WTC11 (cell line): Measurements from ENCODE around the gene NENF.

Experiments used
- CREB1 ChIP-seq: sonication (generic); formaldehyde crosslinking; IDR thresholded peaks from 2 replicates; pipeline ENCODE4 v1.8.0; 2023; ENCODE audit warnings: mild to moderate bottlenecking, missing genetic modification reagents
- KAT7 ChIP-seq: sonication (generic); formaldehyde crosslinking; IDR thresholded peaks from 2 replicates; pipeline ENCODE4 v1.8.1; 2023; ENCODE audit warnings: missing genetic modification reagents, mild to moderate bottlenecking, borderline replicate concordance
- SP1 ChIP-seq: sonication (generic); formaldehyde crosslinking; conservative IDR thresholded peaks from 2 replicates; pipeline ENCODE4 v1.8.1; 2022; ENCODE audit warnings: missing genetic modification reagents
- ZNF416 ChIP-seq: fragments of 250-450 bp; sonication (Bioruptor Pico); IDR thresholded peaks from 2 replicates; pipeline ENCODE4 v1.9.0; 2021; ENCODE audit warnings: mild to moderate bottlenecking, inconsistent platforms
- TF ChIP-seq, protein P1 (sequence below): sonication (generic); formaldehyde crosslinking; IDR thresholded peaks from 2 replicates; pipeline ENCODE4 v1.8.0; 2022; ENCODE audit warnings: missing genetic modification reagents

DNA sequence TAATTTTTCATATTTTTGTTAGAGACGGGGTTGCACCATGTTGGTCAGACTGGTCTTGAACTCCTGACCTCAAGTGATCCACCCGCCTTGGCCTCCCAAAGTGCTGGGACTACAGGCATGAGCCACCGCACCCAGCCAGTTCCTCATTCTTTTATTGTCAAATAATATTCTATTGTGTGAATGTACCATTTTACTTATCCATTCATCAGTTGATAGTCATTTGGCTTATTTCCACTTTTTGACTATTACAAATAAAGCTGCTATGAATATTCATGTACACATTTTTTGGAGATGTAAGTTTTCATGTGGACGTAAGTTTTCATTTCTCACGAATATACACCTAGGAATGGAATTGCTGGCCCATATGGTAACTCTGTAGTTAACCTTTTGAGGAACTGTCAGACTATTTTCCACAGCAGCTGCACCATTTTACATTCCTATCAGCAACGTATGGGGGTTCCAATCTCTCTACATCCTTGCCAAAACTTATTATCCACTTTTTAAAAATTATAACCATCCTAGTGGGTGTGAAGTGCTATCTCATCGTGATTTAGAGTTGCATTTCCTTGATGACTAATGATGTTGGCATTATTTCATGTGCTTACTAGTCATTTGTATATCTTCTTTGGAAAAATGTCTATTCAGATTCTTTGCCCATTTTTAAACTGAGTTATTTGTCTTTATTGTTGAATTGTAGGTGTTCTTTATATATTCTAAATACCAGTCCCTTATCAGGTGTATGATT lies 30.7 kb upstream of the NENF start:
- TF ChIP-seq, protein P1, sequence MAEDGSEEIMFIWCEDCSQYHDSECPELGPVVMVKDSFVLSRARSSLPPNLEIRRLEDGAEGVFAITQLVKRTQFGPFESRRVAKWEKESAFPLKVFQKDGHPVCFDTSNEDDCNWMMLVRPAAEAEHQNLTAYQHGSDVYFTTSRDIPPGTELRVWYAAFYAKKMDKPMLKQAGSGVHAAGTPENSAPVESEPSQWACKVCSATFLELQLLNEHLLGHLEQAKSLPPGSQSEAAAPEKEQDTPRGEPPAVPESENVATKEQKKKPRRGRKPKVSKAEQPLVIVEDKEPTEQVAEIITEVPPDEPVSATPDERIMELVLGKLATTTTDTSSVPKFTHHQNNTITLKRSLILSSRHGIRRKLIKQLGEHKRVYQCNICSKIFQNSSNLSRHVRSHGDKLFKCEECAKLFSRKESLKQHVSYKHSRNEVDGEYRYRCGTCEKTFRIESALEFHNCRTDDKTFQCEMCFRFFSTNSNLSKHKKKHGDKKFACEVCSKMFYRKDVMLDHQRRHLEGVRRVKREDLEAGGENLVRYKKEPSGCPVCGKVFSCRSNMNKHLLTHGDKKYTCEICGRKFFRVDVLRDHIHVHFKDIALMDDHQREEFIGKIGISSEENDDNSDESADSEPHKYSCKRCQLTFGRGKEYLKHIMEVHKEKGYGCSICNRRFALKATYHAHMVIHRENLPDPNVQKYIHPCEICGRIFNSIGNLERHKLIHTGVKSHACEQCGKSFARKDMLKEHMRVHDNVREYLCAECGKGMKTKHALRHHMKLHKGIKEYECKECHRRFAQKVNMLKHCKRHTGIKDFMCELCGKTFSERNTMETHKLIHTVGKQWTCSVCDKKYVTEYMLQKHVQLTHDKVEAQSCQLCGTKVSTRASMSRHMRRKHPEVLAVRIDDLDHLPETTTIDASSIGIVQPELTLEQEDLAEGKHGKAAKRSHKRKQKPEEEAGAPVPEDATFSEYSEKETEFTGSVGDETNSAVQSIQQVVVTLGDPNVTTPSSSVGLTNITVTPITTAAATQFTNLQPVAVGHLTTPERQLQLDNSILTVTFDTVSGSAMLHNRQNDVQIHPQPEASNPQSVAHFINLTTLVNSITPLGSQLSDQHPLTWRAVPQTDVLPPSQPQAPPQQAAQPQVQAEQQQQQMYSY = no peak
- TF ChIP-seq KAT7 (CRISPR knock-in tag) (no peak), ZNF416 (CRISPR knock-in tag) (no peak), SP1 (CRISPR knock-in tag) (no peak), CREB1 (CRISPR knock-in tag) (no peak)
